Fibroblast of pulmonary artery (primary cell): ENCODE data around the gene PCDHA1.

Experiments used
- DNase-seq: peaks from one replicate; pipeline ENCODE4 v3.0.0-alpha.2; 2010; ENCODE audit warnings: low read depth
- H3K4me3 ChIP-seq: replicated peaks from 2 replicates; pipeline ENCODE4 v1.5.1; 2011; ENCODE audit warnings: low read depth, mild to moderate bottlenecking, control low read depth, low read length, moderate library complexity
- CTCF ChIP-seq: IDR thresholded peaks from 2 replicates; pipeline ENCODE4 v1.5.1; 2011; ENCODE audit warnings: mild to moderate bottlenecking, control low read depth, low read length, inconsistent platforms; ENCODE audit errors: missing control alignments

Gene PCDHA1

GRCh38 chr5:140992828-140993227, 206.9 kb downstream of the PCDHA1 start:
- no peak for DNase-seq
- no peak for TF ChIP-seq CTCF
- H3K4me3 ChIP-seq: no peak overlapping the region

- DNase-seq: peak; percentile 8
- TF ChIP-seq CTCF: no peak
- no peak overlapping the region for H3K4me3 ChIP-seq
Measured at GRCh38 chr5:140996060-140996459, 210.1 kb downstream of the PCDHA1 start.

- no peak for DNase-seq
- no peak overlapping the region for H3K4me3 ChIP-seq
- no peak for TF ChIP-seq CTCF
Measured at GRCh38 chr5:140998921-140999410, 213.0 kb downstream of the PCDHA1 start.

GRCh38 chr5:141001446-141001843, 215.5 kb downstream of the PCDHA1 start:
- DNase-seq: no peak
- H3K4me3 ChIP-seq: no peak overlapping the region
- TF ChIP-seq CTCF: no peak

- no peak overlapping the region for H3K4me3 ChIP-seq
- no peak for TF ChIP-seq CTCF
- DNase-seq: no peak
Measured at GRCh38 chr5:141001844-141002604, 216.1 kb downstream of the PCDHA1 start.

- DNase-seq: no peak
- no peak for TF ChIP-seq CTCF
- H3K4me3 ChIP-seq: no peak overlapping the region
Measured at GRCh38 chr5:141002605-141002965, 216.6 kb downstream of the PCDHA1 start.

GRCh38 chr5:141003031-141003430, 217.1 kb downstream of the PCDHA1 start:
- TF ChIP-seq CTCF: no peak
- DNase-seq: no peak

More at GRCh38 chr5:141003031-141003430, 217.1 kb downstream of the PCDHA1 start:
- H3K4me3 ChIP-seq: no peak overlapping the region
